Prostate gland (tissue), 2 donors: ENCODE data around the gene USP21. TPM values are rescaled to one million over a fixed set of nuclear protein-coding genes. Genes with fewer than 3 reads are reported as not detected.

Source experiments
- DNase-seq: peaks from one replicate; pipeline ENCODE4 v3.0.0-alpha.2; 2019; ENCODE audit warnings: low spot score
- H3K27ac ChIP-seq, 2 donors: fragments of 200-600 bp; sonication (generic); 2 replicates each; pipeline ENCODE4 v1.5.1; 2017 to 2019
- H3K27me3 ChIP-seq: fragments of 200-600 bp; sonication (generic); replicated peaks from 2 replicates; pipeline ENCODE4 v1.5.1; 2019; ENCODE audit not compliant: insufficient read depth
- H3K36me3 ChIP-seq, 2 donors: fragments of 200-600 bp; sonication (generic); 1 replicate in 1 of 2; 2 replicates in 1 of 2; pipeline versions ENCODE4 v1.5.1 to v1.8.1; 2017 to 2019
- H3K4me1 ChIP-seq: fragments of 200-600 bp; sonication (generic); replicated peaks from 2 replicates; pipeline ENCODE4 v1.5.1; 2019
- H3K4me3 ChIP-seq, 2 donors: fragments of 200-600 bp; sonication (generic); 2 replicates each; pipeline ENCODE4 v1.5.1; 2017 to 2019
- H3K9me3 ChIP-seq: fragments of 200-600 bp; sonication (generic); 2 replicates; pipeline ENCODE4 v1.5.1; 2017
- CTCF ChIP-seq, 4 experiments: fragments of 200-600 bp in 2 of 4; fragments of 450-650 bp in 2 of 4; sonication (generic) in 2 of 4; IDR thresholded peaks; 1 replicate in 3 of 4; 2 replicates in 1 of 4; pipeline ENCODE4 v1.5.1; 2016 to 2019; ENCODE audit warnings: antibody characterized with exemption in 4 of 4, mild to moderate bottlenecking in 2 of 4, moderate library complexity in 2 of 4
- POLR2A ChIP-seq: fragments of 450-650 bp; IDR thresholded peaks from one replicate; pipeline ENCODE4 v1.6.1; 2016; ENCODE audit warnings: antibody characterized with exemption, mild to moderate bottlenecking
- POLR2AphosphoS5 ChIP-seq: sonication (generic); formaldehyde crosslinking; IDR thresholded peaks from one replicate; pipeline ENCODE4 v1.6.1; 2017; ENCODE audit warnings: antibody characterized with exemption
- WGBS: methylation state at CpG from one replicate; pipeline ENCODE4 v1.1.5; 2018; 5-methylcytosine and 5-hydroxymethylcytosine counted together
- intact Hi-C: fragments of 100-400 bp; cut with DNase I; formaldehyde crosslinking; loops from one replicate; pipeline ENCODE4 v1.14.2; 2022
- total RNA-seq, 2 donors: library from RNA; depleted of rRNA; stranded (reverse); fragments of >200 nt; gene quantifications; one replicate each; pipeline ENCODE4 v1.1.0, GENCODE V29; 2016

USP21 gene
- total RNA-seq, 2 donors from 2014 or later = 28.1 to 32.1 TPM

GRCh38 chr1:161172776-161173376 lies 13.6 kb downstream of the USP21 start:
- TF ChIP-seq CTCF (IDR thresholded peaks at IDR 0.05) = no peak
- no peak for TF ChIP-seq POLR2A
- no peak for TF ChIP-seq POLR2AphosphoS5
- Histone ChIP-seq H3K4me1 (no peaks in the 10 kb centered on the region), H3K27ac (no peak overlapping the region), H3K9me3 (no peaks in the 10 kb centered on the region), H3K36me3 (peaks cover 0 to 17% of the 10 kb centered on the region in 2 donors), H3K27me3 (no peaks in the 10 kb centered on the region), H3K4me3 (no peak overlapping the region)
- 60% methylated on average over 4 of the region's 4 CpGs for WGBS
- DNase-seq = no peak
- intact Hi-C loops = no loop called here

- no peak overlapping the region for H3K27ac ChIP-seq
- DNase-seq = no peak
- intact Hi-C loops = no loop called here
- no peaks in the 10 kb centered on the region for H3K9me3 ChIP-seq
- peaks cover 0 to 17% of the 10 kb centered on the region in 2 donors for H3K36me3 ChIP-seq
- 95% methylated on average over 11 of the region's 11 CpGs for WGBS
- no peaks in the 10 kb centered on the region for H3K27me3 ChIP-seq
- TF ChIP-seq POLR2AphosphoS5 (no peak), POLR2A (no peak), CTCF (IDR thresholded peaks at IDR 0.05) (no peak)
- no peak overlapping the region for H3K4me3 ChIP-seq
- H3K4me1 ChIP-seq = no peaks in the 10 kb centered on the region
Measured at GRCh38 chr1:161173711-161174110, 14.4 kb downstream of the USP21 start.

GRCh38 chr1:161174911-161175310 lies 15.6 kb downstream of the USP21 start:
- DNase-seq = no peak
- peaks cover 0 to 17% of the 10 kb centered on the region in 2 donors for H3K36me3 ChIP-seq
- no peaks in the 10 kb centered on the region for H3K4me1 ChIP-seq
- no peak overlapping the region for H3K27ac ChIP-seq
- 92% methylated on average over 11 of the region's 11 CpGs for WGBS
- TF ChIP-seq POLR2AphosphoS5 (no peak), POLR2A (no peak), CTCF (IDR thresholded peaks at IDR 0.05) (no peak)
- intact Hi-C loops = no loop called here
- H3K9me3 ChIP-seq = no peaks in the 10 kb centered on the region
- H3K27me3 ChIP-seq = no peaks in the 10 kb centered on the region
- H3K4me3 ChIP-seq = no peak overlapping the region

- H3K27ac ChIP-seq = peak overlapping the region; percentile 84 to 87
- no peak for DNase-seq
Measured at GRCh38 chr1:161175771-161176453, 16.6 kb downstream of the USP21 start.

More at GRCh38 chr1:161175771-161176453, 16.6 kb downstream of the USP21 start:
- Histone ChIP-seq H3K4me3 (peak overlapping the region in 1 of 2 donors; percentile 75), H3K4me1 (no peaks in the 10 kb centered on the region), H3K27me3 (no peaks in the 10 kb centered on the region), H3K9me3 (no peaks in the 10 kb centered on the region), H3K36me3 (peaks cover 0 to 12% of the 10 kb centered on the region in 2 donors)
- 85% methylated on average over 10 of the region's 10 CpGs for WGBS
- TF ChIP-seq POLR2AphosphoS5 (no peak), POLR2A (no peak), CTCF (IDR thresholded peaks at IDR 0.05) (no peak)
- intact Hi-C loops = no loop called here
